HG03097 (cell line): ENCODE results near the gene MKI67.
"Not testable (repeated sequence)": the region's sequence is repeated elsewhere in the genome, so short reads cannot be mapped to it uniquely, and the experiment has no call there.

ENCODE experiments used
- ATAC-seq: cut with Tn5 transposase; IDR thresholded peaks from one replicate; pipeline ENCODE4 v1.9.1; 2021; ENCODE audit not compliant: unreplicated experiment, low FRiP score

Gene MKI67

DNA sequence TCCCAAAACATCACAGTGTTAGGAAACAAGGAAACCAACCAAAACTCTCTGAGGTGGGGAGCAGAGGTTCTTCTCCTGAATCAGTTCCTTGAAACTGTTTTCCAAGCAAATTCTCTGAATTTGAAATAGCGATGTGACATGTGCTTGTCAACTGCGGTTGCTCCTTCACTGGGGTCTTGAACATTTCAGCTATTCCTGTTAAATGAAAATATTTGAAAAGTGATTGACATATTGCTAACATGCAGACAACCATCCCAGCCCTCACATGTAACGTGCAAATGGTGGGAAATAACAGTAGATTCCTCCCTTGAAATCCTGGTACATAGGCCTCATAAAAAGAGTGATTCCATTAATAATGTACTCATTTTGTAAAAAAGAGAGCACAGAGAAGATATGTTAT is 15.9 kb downstream of the MKI67 start:
- no peak for ATAC-seq

DNA sequence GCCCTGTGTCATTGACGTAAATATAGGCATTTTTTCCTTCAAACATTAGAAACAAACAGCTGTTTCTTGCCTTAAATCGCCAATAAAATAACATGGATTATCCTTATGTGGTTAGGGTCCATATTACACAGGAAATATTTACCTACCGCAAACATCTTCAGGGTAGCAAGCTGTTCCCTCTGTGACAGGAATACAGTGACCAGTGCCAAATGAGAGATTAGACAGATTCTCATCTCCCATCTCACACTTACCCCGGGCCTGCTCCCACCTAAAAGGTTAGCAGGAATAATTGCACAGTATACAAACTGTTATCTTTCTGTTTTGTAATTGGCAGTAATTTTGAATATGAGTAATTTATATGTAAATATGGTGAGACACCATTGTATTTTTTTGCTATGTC is 16.5 kb downstream of the MKI67 start:
- ATAC-seq = no peak

DNA sequence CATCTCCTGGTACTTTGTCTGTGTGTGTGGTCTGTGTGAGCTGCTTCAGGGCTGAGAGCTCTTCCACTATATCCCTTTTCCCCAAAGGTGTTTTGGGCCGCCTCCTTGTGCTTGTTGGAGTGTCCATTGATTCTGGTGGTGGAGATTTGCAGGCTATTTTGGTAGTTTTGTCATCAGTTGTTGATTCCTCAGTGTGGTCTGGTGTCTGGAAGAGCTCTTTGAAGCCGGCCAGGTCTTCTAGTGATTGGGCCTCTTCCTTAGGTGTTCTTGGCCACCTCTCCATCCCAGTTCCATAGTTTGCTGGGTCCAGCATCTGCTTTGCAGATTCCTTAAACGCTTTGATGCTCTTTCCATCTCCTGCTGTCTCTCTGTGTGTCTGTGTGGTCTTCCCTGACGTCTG is 20.8 kb downstream of the MKI67 start:
- ATAC-seq = no peak

DNA sequence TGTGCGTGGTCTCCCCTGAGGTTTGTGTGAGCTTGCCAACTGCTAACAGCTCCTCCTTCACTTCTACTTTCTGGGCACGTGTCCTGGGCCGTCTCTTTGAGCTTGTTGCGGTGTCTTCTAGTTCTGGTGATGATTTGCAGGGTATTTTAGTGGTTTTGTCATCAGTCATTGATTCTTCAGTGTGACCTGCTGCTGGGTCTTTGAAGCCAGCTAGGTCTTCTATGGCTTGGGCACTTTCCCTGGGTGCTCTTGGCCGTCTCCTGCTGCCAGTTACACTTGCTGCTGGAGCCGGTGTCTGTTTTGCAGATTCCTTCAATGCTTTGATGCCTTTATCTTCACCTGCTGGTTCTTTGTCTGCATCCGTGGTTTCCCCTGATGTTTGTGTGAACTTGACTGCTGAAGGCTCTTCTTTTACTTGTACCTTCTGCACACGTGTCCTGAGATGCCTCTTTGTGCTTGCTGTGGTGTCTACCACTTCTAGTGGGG is 23.0 kb downstream of the MKI67 start:
- no peak for ATAC-seq

GRCh38 chr10:128102480-128103228 is 23.6 kb downstream of the MKI67 start:
- no peak for ATAC-seq

DNA sequence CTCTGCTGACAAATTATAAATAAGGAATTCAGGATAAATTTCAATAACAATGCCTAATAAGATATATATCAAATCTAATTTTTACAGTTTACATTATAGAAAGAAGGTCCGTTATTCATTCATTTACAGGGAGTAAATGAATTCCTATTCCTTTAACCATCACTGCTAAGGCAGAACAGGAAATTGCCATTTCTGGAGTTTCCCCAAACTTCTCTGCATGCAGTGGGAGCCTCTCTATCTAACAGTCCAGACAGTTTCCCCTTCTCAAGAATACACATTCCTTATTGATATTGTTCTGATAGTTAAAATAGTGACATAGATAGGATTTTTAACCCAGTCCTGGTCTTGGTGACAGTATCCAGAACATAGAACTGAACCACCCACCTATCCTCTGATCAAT is 24.3 kb downstream of the MKI67 start:
- ATAC-seq = no peak

DNA sequence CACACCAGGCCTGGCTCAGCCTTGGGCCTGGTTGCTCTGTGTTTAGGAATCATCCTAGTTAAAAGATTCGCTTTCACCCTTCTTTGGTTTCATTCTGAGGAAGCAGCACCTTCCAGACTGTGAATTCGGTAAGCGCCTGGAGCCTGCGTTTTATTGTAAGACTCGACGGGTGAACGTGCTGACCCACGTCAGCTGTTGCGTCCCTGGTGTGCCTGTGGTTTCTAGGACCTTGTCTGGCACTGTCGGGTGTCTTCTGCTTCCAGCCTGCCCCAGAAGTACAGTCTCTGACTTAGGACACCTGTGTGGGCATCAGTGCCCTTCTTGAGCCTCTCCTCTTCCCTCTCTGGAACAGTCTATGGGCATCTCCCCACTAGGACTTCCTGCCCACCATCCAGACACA is 26.3 kb downstream of the MKI67 start:
- no peak for ATAC-seq

DNA sequence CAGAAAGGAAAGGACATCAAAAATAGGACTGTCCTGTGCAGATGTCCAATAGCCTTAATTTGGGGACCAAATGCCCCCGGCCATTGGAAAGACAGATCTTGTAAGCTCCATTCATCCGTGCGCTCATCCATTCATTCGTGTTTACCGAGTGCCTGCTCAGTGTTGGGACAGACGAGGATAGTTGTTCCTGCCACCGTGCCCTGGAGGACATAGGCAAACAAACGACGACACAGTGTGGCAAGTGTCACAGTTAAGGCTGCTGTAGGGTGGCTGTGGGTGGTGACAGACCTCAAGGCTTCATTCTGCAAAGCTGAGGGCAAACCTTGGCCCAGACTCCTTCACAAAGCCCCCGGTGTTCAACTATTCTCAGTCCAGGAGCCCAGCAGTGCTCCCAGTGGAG is 27.6 kb downstream of the MKI67 start:
- ATAC-seq = no peak

DNA sequence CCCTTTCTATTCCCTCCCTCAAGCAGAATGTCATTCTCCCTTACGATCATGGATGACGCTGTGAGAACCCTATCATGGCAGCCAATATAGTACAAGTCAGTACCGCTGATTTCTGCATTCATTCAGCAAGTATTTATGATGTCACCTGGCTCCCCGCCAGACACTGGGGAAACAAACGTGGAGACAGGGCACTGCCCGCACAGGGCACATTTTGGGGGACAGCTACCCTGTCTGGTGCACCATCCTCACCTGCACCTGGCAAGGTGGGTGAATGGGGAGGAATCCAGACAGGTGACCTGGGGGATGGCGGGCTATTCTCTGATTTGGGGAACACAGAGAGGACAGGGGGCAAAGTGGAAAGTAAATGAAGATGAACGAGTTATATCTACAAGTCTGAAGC is 28.4 kb downstream of the MKI67 start:
- ATAC-seq = no peak

DNA sequence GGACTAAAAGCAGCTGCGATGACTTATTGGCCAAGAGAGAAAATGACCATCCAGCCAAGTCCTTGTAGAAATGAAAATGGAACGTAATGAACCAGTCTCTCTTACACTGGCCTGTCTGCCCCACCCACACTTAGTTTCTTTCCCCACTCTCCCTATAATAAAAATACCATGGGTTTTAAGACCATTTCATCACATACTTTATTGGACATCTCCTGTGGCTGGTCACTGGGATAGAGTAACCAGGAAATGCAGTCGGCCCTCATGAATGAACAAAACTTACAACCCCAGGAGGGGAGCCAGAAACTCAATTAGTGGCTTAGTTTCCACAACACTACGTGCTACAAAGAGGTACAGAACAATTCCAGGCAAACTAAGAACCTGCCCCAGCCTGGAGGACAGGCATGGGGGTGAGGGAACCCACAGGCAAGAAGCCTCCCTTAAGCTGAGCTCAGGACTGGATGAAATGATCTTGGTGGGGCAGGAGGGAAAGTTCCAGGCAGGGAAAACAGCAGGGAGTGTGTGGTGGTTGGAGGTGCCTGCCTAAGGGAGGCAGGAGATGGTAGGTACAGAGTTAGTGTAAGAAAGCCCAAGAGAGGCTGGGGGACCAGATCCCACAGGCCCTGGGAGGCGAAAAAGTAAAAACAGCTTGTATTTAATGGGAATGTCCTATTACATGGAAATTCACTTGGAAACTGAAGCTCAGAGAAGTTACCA is 29.6 kb downstream of the MKI67 start:
- no peak for ATAC-seq

DNA sequence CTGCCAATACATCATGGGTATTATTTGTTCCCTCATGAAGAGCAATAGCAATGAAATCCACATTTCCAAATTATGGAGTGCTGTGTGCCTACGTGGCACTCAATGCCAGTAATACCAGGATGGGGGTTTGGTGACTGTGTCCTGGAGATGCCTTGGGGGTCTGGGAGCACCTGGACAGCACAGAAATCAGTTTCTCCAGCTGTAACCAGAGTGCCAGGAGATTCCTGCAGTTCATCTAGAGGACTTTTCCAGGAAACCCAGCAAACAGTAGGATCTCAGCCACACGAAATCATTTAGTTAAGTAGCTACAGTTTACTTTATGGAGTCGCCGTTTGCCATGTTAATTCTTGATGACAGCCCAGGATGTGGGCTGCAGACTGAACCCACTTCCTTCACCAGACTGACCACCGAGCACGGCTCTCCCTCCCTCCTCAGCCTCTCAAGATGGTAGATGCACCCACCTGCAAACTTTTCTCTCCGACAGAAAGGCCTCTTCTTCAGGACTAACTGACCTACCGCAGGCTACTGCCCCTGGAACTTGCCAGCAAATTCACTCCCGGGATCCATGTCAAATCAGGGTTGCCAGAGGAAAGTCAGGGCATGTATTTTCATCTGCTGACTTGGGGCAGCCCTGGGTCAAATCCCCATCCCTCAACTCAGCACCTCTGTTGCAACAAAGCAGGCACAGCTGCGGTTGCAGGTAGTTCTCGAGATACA is 30.3 kb downstream of the MKI67 start:
- ATAC-seq = peak; percentile 75

GRCh38 chr10:128095027-128095752 is 31.0 kb downstream of the MKI67 start:
- no peak for ATAC-seq

GRCh38 chr10:128094596-128094995 is 31.6 kb downstream of the MKI67 start:
- ATAC-seq = not testable (repeated sequence)

- ATAC-seq = no peak
These were observed 33.8 kb downstream of the MKI67 start for GRCh38 chr10:128092454-128092853.

- no peak for ATAC-seq
These were observed 34.5 kb downstream of the MKI67 start for GRCh38 chr10:128091636-128092210.

DNA sequence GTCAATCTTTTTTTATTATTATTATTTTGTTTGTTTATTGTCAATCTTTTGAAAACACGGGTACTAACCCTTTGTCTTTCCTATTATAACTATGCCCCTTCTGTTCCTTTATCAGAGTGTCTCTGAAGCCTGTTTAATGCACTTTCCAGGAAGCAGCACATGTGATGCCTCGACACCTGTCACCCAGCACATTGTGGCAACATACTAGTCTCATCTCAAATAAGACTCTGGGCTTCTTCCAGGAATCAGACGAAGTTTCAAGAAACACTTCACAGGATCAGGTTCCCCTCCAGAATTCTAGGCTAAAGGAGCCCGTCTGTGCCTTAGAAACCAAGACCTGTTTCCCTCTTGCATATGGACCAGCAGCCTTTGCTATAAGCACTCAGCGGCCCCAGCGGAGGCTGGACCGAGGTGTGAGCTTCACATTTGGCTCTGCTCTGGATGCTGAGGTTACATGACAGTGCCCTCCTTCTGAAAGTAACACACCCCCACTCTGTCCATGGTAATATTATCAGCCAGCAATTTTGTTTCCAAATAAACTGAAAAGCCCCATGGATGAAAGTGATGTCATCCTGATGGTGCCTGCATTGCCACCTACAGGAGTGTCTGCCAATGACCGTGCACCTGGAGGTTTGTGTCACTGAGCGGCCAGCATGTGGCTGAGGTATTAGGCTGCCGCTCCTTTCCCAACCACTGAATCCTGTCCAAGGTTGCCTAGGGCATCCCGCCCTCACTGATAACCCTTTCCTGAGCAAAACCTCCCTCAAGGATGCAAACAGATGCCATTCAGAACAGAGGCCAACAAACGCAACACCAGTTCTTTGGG is 38.1 kb downstream of the MKI67 start:
- no peak for ATAC-seq

DNA sequence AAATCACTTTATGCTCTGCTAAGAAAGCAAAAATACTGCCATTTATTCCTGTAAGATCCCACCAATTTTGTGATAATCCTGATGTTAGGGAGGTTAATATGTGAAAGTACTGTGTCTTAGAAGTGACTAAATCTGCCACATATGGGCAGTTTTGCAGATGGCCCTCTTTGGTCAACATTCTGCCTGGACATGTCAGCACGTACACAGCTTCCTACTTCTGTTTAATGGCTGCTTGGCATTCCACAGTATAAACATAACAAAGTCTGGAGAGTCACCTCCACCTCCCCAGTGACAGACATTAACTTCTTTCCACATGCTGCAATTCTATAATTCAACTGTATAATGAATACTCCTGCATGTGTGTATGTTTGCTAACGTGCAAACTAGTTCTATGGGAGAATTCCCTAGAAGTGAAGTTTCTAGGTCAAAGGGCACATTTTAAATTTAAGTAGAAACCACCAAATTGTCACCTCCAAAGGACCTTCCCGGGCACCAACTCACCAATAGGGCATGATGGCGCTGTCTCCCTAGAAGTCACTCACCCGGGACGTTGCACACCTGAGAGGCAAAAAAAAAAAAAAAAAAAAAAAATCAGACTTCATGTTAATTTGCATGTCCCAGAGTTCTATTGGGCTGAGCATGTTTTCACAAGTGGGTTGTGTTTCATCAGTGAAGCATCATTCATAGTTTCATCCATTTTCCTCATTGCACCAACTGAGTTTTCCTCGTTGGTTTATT is 38.9 kb downstream of the MKI67 start:
- no peak for ATAC-seq

DNA sequence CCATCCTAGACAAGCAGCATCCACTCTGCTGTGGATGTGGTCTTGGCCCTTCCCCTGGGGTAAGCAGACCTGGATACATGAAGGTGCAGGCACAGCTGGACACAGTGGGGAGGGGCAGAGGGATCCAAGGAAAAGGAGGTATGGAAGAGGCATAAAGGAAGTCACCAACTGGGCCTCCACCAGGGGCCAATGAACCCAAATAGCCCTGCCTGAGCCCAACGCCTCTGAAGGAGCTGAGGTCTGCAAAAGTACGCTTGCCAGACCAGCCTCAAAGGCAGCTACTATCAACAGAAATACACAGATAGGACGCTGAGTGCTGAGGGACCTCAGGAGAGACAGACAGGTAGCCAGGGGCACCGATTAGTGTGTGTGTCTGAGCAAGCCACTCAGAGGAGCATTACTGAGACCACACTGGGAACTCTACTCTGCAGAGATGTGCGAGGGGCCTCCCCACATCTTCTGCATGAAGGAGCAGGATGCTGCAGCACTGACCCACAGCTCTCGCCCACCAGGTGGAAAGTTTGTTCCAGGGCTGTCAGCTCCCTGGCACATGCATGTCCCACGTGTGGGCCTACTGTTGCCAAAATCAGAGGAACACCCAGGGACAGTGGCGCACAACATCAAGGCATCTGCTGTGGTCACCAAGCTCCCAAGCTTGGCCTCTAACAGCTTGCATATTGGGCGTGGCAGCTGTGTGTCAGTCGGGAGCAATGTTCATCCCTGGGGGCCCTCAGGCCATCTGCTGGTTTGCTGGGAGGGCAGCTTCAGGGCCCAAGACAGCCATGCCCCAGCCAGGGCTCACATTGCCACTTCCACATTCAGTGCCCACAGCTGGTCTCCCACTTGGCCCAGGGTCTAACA is 40.0 kb downstream of the MKI67 start:
- no peak for ATAC-seq
